SK-N-SH (cell line): ENCODE results near the gene DTX3. TPM values are rescaled to one million over a fixed set of nuclear protein-coding genes. Genes with fewer than 3 reads are reported as not detected.
A peak's percentile ranks its signal among the peaks of the same experiment; 100 is the strongest.

Experiments
- CTCF ChIA-PET: fragments of 300-600, 350-600 bp; formaldehyde crosslinking; extraction: SDS; loops from one replicate; lab custom pipeline; 2021; lab: Yijun Ruan, JAX
- POLR2A ChIA-PET: fragments of 350-600 bp; sonication (Branson Sonifier 250); formaldehyde crosslinking; extraction: SDS; loops from one replicate; lab custom pipeline; 2020; ENCODE audit warnings: antibody characterized with exemption, inconsistent platforms; lab: Yijun Ruan, JAX
- DNase-seq: peaks from one replicate; pipeline ENCODE4 v3.0.0; 2012
- H2AFZ ChIP-seq: fragments of 200-600 bp; sonication (generic); 2 replicates; pipeline ENCODE4 v1.8.1; 2016; ENCODE audit warnings: antibody characterized with exemption, mild to moderate bottlenecking, low read depth
- H3F3A ChIP-seq: fragments of 200-600 bp; sonication (generic); replicated peaks from 2 replicates; pipeline ENCODE3; 2016; ENCODE audit warnings: antibody characterized with exemption, mild to moderate bottlenecking; ENCODE audit not compliant: insufficient read depth
- H3K27ac ChIP-seq, 2 experiments: fragments of 200-500 bp in 1 of 2; fragments of 200-600 bp in 1 of 2; sonication (Bioruptor generic) in 1 of 2; sonication (generic), shearing (Covaris generic) in 1 of 2; 2 replicates each; pipeline versions ENCODE4 v1.5.1 to v1.6.1; 2014 to 2016; ENCODE audit warnings: low read depth in 2 of 2, inconsistent platforms in 1 of 2, low read length in 1 of 2, mild to moderate bottlenecking in 1 of 2, mixed read lengths in 1 of 2
- H3K27me3 ChIP-seq: fragments of 200-600 bp; sonication (generic), shearing (Covaris generic); 2 replicates; pipeline ENCODE4 v1.6.1; 2016; ENCODE audit warnings: mixed run types; ENCODE audit not compliant: insufficient read depth
- H3K36me3 ChIP-seq, 2 experiments: fragments of 200-500 bp in 1 of 2; fragments of 200-600 bp in 1 of 2; sonication (Bioruptor generic) in 1 of 2; sonication (generic) in 1 of 2; replicated peaks in 1 of 2; 2 replicates each; pipeline versions ENCODE3 to v1.5.1; 2014 to 2016; ENCODE audit warnings: low read length in 1 of 2, mild to moderate bottlenecking in 1 of 2; ENCODE audit not compliant: insufficient read depth in 2 of 2, control insufficient read depth in 1 of 2
- H3K4me1 ChIP-seq, 2 experiments: fragments of 200-500 bp in 1 of 2; fragments of 200-600 bp in 1 of 2; sonication (Bioruptor generic) in 1 of 2; sonication (generic), shearing (Covaris generic) in 1 of 2; 2 replicates each; pipeline versions ENCODE4 v1.5.1 to v1.6.1; 2014 to 2016; ENCODE audit warnings: low read depth in 1 of 2, low read length in 1 of 2, mixed run types in 1 of 2; ENCODE audit not compliant: insufficient read depth in 2 of 2, control insufficient read depth in 1 of 2
- H3K4me2 ChIP-seq: fragments of 200-600 bp; sonication (generic), shearing (Covaris generic); 2 replicates; pipeline ENCODE4 v1.6.1; 2017; ENCODE audit warnings: mixed run types
- H3K4me3 ChIP-seq, 2 experiments: fragments of 200-500 bp in 1 of 2; fragments of 200-600 bp in 1 of 2; sonication (Bioruptor generic) in 1 of 2; sonication (generic), shearing (Covaris generic) in 1 of 2; 2 replicates each; pipeline versions ENCODE4 v1.5.1 to v1.8.1; 2014 to 2016; ENCODE audit warnings: low read depth in 2 of 2, inconsistent platforms in 1 of 2, low read length in 1 of 2, mild to moderate bottlenecking in 1 of 2, mixed read lengths in 1 of 2, moderate library complexity in 1 of 2
- H3K79me2 ChIP-seq: fragments of 200-600 bp; sonication (generic); 2 replicates; pipeline ENCODE4 v1.8.1; 2017; ENCODE audit warnings: mild to moderate bottlenecking; ENCODE audit not compliant: insufficient read depth
- H3K9ac ChIP-seq: fragments of 200-600 bp; sonication (generic); 2 replicates; pipeline ENCODE4 v1.6.1; 2017; ENCODE audit warnings: mixed run types
- H3K9me2 ChIP-seq: fragments of 200-600 bp; sonication (generic); 2 replicates; pipeline ENCODE4 v1.6.1; 2017; ENCODE audit warnings: mixed run types
- H3K9me3 ChIP-seq: fragments of 200-600 bp; sonication (generic); 2 replicates; pipeline ENCODE4 v1.6.1; 2017; ENCODE audit warnings: mixed run types, mild to moderate bottlenecking, moderate library complexity
- H4K20me1 ChIP-seq: fragments of 200-600 bp; sonication (generic); 2 replicates; pipeline ENCODE4 v1.6.1; 2017; ENCODE audit warnings: mild to moderate bottlenecking, mixed run types; ENCODE audit not compliant: insufficient read depth
- EP300 ChIP-seq, 2 experiments: IDR thresholded peaks; 2 replicates each; pipeline versions ENCODE4 v1.4.0 to v1.6.1; 2012; ENCODE audit warnings: borderline replicate concordance in 1 of 2, low read depth in 1 of 2, low read length in 1 of 2
- EZH2phosphoT487 ChIP-seq: fragments of 200-600 bp; sonication (generic); IDR thresholded peaks from 2 replicates; pipeline ENCODE4 v1.6.1; 2017; ENCODE audit warnings: low read depth, mixed run types, mild to moderate bottlenecking, antibody characterized with exemption, moderate library complexity, borderline replicate concordance
- FOSL2 ChIP-seq: IDR thresholded peaks from 2 replicates; pipeline ENCODE4 v1.4.0; 2012; ENCODE audit warnings: low read depth, mild to moderate bottlenecking, moderate library complexity, borderline replicate concordance
- FOXJ3 ChIP-seq: sonication (generic); formaldehyde crosslinking; IDR thresholded peaks from 2 replicates; pipeline ENCODE4 v1.5.1; 2020; ENCODE audit warnings: mild to moderate bottlenecking, missing genetic modification reagents
- FOXM1 ChIP-seq: IDR thresholded peaks from 2 replicates; pipeline ENCODE4 v1.4.0; 2012; ENCODE audit warnings: low read depth, mild to moderate bottlenecking
- GATA2 ChIP-seq: sonication (generic); formaldehyde crosslinking; IDR thresholded peaks from 2 replicates; pipeline ENCODE4 v1.5.0; 2020; ENCODE audit warnings: mild to moderate bottlenecking, missing genetic modification reagents
- JUND ChIP-seq: IDR thresholded peaks from 2 replicates; pipeline ENCODE4 v1.4.0; 2012
- MXI1 ChIP-seq: IDR thresholded peaks from 2 replicates; pipeline ENCODE4 v1.6.1; 2012; ENCODE audit warnings: mild to moderate bottlenecking, low read depth, low read length, improper control_type of control experiment
- NFIC ChIP-seq: IDR thresholded peaks from 2 replicates; pipeline ENCODE4 v1.4.0; 2012; ENCODE audit warnings: borderline replicate concordance
- NRF1 ChIP-seq: IDR thresholded peaks from 2 replicates; pipeline ENCODE4 v1.6.1; 2012; ENCODE audit warnings: low read depth, mild to moderate bottlenecking, low read length
- TAF1 ChIP-seq: IDR thresholded peaks from 2 replicates; pipeline ENCODE4 v1.6.1; 2012; ENCODE audit warnings: low read depth, mild to moderate bottlenecking, low read length, moderate library complexity, borderline replicate concordance
- TCF12 ChIP-seq: IDR thresholded peaks from 2 replicates; pipeline ENCODE4 v1.4.0; 2012
- TEAD4 ChIP-seq: IDR thresholded peaks from 2 replicates; pipeline ENCODE4 v1.4.0; 2012; ENCODE audit warnings: mild to moderate bottlenecking, borderline replicate concordance; ENCODE audit not compliant: insufficient read depth
- USF1 ChIP-seq: IDR thresholded peaks from 2 replicates; pipeline ENCODE4 v1.4.0; 2012; ENCODE audit warnings: low read depth, borderline replicate concordance
- USF2 ChIP-seq: fragments of 150-350 bp; IDR thresholded peaks from 2 replicates; pipeline ENCODE4 v1.6.1; 2017; ENCODE audit warnings: antibody characterized with exemption, low read length, low read depth, borderline replicate concordance
- YY1 ChIP-seq: IDR thresholded peaks from 2 replicates; pipeline ENCODE4 v1.4.0; 2012; ENCODE audit warnings: low read depth, mild to moderate bottlenecking
- WGBS: methylation state at CpG from one replicate; pipeline ENCODE4 v1.1.6; 2017; ENCODE audit warnings: low lambda C conversion rate; 5-methylcytosine and 5-hydroxymethylcytosine counted together
- polyA plus RNA-seq, 3 experiments: library from polyadenylated mRNA; depleted of rRNA; stranded (reverse); fragments of >200 nt; gene quantifications; 2 replicates each; pipeline ENCODE4 v1.2.3, GENCODE V29; 2012
- TF ChIP-seq, protein P1 (sequence below): fragments of 200-600 bp; sonication (generic); IDR thresholded peaks from 2 replicates; pipeline ENCODE4 v1.6.1; 2017; ENCODE audit warnings: antibody characterized with exemption, mild to moderate bottlenecking, moderate library complexity

DTX3 gene
- polyA plus RNA-seq, 1 of the 3 experiments (the other 2 are of a cell fraction), result 61.2 TPM

GRCh38 chr12:57609101-57609780 is 4.6 kb downstream of the DTX3 start:
- ChIA-PET POLR2A (no interaction called here), CTCF (interaction anchor here (0.9 to 7.6 kb wide), 4 partner anchors 11 to 26 kb away, joined by 3 to 65 read pairs (median 7); no protein-coding TSS in a partner anchor)
- TF ChIP-seq EP300 (IDR thresholded peaks at IDR 0.05; ENCODE audit: borderline replicate concordance in 1 of 2, low read depth in 1 of 2, low read length in 1 of 2) (no peak), USF2 (no peak), FOXM1 (no peak), MXI1 (no peak), YY1 (no peak), EZH2phosphoT487 (no peak), NFIC (no peak)
- TF ChIP-seq, protein P1, sequence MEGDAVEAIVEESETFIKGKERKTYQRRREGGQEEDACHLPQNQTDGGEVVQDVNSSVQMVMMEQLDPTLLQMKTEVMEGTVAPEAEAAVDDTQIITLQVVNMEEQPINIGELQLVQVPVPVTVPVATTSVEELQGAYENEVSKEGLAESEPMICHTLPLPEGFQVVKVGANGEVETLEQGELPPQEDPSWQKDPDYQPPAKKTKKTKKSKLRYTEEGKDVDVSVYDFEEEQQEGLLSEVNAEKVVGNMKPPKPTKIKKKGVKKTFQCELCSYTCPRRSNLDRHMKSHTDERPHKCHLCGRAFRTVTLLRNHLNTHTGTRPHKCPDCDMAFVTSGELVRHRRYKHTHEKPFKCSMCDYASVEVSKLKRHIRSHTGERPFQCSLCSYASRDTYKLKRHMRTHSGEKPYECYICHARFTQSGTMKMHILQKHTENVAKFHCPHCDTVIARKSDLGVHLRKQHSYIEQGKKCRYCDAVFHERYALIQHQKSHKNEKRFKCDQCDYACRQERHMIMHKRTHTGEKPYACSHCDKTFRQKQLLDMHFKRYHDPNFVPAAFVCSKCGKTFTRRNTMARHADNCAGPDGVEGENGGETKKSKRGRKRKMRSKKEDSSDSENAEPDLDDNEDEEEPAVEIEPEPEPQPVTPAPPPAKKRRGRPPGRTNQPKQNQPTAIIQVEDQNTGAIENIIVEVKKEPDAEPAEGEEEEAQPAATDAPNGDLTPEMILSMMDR, result no peak
- Histone ChIP-seq H3K9me3 (no peaks in the 10 kb centered on the region), H3K4me2 (no peak overlapping the region), H3K79me2 (peaks cover 6% of the 10 kb centered on the region; the same call in 1 of the 2 replicates), H2AFZ (no peak overlapping the region), H3K9me2 (no peaks in the 10 kb centered on the region), H3K9ac (no peak overlapping the region), H3K4me3 (no peak overlapping the region), H3F3A (peaks cover 6% of the 10 kb centered on the region), H3K27ac (no peak overlapping the region; a peak in 1 of 4 replicates), H3K4me1 (peaks cover 6 to 38% of the 10 kb centered on the region in 2 experiments; a peak in 3 of 4 replicates), H3K36me3 (peaks cover 0 to 35% of the 10 kb centered on the region in 2 experiments), H3K27me3 (no peaks in the 10 kb centered on the region), H4K20me1 (no peaks in the 10 kb centered on the region)
- 90% methylated on average over 19 of the region's 19 CpGs for WGBS
- no peak for DNase-seq

DNA sequence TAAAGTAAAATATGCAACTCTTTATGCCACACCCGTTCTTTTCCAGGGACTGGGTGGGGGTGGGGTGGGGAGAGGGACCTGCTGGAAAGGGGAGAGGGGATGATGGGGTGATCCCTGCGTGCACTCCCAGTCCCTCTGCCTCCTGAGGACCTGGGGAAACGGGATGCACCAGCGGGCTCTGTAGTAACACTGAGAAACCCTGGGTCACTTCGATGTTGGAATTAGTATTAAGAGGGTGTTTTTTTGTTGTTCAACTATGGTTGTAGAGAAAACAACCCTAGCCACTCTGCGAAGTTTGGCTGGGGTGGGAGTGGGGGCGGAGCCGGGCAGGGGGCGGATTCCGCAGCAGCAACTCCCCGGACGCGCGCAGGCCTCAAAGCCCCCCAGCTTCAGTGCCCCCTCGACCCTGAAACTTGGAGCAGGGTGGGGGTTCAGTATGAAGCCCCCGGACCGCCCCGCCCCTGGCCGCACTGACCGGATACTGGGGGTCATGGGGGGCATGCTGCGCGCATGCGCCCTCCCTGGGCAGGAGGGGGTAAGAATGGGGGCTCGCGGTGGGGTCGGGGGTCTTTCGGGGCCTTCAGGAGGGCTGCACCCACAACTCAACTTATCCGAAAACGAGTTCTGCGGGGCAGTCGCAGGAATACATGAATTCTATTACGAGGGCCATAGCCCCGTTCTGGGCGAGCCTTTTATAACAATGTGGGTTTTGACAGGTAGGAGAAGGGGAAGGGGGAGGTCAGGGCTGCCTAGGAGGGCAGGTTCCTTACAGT is 5.3 kb downstream of the DTX3 start:
- Histone ChIP-seq H3K9ac (no peak overlapping the region), H3F3A (peaks cover 6% of the 10 kb centered on the region), H3K36me3 (peaks cover 0 to 42% of the 10 kb centered on the region in 2 experiments), H3K79me2 (peaks cover 5% of the 10 kb centered on the region; the same call in 1 of the 2 replicates), H3K27me3 (no peaks in the 10 kb centered on the region), H2AFZ (no peak overlapping the region), H3K4me3 (peak overlapping the region in 1 of 2 experiments; percentile 51; a peak in 1 of 4 replicates), H3K4me1 (peaks cover 5 to 38% of the 10 kb centered on the region in 2 experiments; a peak in 3 of 4 replicates), H3K9me2 (no peaks in the 10 kb centered on the region), H4K20me1 (no peaks in the 10 kb centered on the region), H3K27ac (peak overlapping the region in 1 of 2 experiments; percentile 86; a peak in 1 of 4 replicates), H3K9me3 (no peaks in the 10 kb centered on the region), H3K4me2 (no peak overlapping the region)
- 72% methylated on average over 28 of the region's 34 CpGs for WGBS
- CTCF ChIA-PET, result interaction anchor here (0.7 to 7.6 kb wide), 4 partner anchors 10 to 116 kb away, joined by 3 to 90 read pairs (median 38); no protein-coding TSS in a partner anchor
- peak; percentile 72 for DNase-seq
- POLR2A ChIA-PET, result interaction anchor here (2.0 to 2.7 kb wide), 2 partner anchors 19 to 89 kb away, joined by 6 to 21 read pairs; partner anchors contain the start of genes DDIT3 and PIP4K2C
- no peak for TF ChIP-seq USF2
- no peak for TF ChIP-seq NRF1
- TF ChIP-seq TAF1, result no peak
- no peak for TF ChIP-seq USF1
- TF ChIP-seq JUND, result no peak
- no peak for TF ChIP-seq EZH2phosphoT487
- no peak for TF ChIP-seq TEAD4
- TF ChIP-seq, protein P1, result no peak
- no peak for TF ChIP-seq FOSL2
- no peak for TF ChIP-seq TCF12
- TF ChIP-seq GATA2 (CRISPR knock-in tag), result no peak
- TF ChIP-seq FOXJ3 (CRISPR knock-in tag), result no peak
